ENCODE measurements around the gene BEND3.
"Not testable (repeated sequence)": the region's sequence is repeated elsewhere in the genome, so short reads cannot be mapped to it uniquely, and the experiment has no call there.

BEND3 gene

DNA sequence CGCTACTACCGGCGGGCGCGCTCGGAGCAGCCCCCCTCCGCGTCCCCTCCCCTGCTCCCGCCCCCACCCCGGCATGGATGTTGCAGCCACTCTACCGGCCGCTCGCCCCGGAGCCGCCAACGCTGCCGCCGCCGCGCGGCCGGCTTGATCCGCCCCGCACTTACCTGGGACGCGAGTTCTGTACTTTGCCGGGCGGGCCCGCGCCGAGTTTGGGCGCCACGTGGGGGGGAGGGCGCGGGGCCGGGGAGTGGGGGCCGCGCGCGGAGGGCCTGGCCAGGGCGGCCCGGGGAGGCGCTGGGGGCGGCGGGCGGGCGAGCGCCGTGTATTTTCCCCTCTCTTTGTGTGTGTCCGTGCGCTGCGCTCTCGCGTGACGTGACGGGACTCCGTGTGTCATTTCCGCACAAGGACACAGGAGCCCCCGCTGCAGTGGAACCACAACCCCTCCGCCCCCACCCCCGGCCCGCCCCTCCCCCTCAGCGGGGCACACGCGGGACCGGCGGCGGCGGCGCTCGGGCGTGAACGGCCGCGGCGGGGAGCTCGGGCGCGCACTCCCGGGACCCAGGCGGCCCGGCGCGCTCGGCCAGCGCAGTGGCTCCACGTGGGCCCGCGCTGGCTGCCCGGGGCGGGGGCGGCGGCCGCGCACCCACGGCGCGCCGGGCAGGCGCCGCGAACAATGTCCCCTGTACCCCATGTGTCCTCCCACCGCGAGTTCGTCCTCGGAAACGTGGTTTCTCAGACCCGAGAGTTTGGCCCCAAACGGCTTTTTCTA is at the start of gene BEND3:
TSS of gene BEND3 (minus strand) at position 590 of the 769 bp plus-strand sequence. CDS start 16,230 bp downstream, outside the sequence.
- DNase-seq, result peak; percentile 50

DNA sequence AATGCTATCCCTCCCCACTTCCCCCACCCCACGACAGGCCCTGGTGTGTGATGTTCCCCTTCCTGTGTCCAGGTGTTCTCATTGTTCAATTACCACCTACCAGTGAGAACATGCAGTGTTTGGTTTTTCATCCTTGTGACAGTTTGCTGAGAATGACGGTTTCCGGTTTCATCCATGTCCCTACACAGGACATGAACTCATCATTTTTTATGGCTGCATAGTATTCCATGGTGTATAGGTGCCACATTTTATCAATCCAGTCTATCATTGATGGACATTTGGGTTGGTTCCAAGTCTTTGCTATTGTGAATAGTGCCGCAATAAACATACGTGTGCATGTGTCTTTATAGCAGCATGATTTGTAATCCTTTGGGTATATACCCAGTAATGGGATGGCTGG is 49.0 kb upstream of the BEND3 start:
- DNase-seq, result not testable (repeated sequence)

DNA sequence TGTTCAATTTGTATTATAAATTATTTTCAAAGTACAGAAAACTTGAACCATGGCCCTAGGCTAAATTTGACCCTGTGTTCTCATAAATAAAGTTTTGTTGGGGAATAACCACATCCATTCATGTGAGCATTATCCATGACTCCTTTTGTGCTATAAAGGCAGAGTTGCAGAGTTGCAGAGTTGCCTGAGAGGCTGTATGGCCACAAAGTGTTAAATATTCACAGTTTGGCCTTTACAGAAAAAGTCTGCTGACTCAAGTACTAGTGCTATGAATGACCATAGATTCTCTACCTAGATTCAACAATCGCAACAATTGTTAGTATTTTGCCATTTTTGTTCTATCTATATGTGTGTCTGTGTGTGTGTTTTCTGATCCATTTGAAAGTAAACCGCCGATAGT is 46.2 kb upstream of the BEND3 start:
- DNase-seq, result no peak

DNA sequence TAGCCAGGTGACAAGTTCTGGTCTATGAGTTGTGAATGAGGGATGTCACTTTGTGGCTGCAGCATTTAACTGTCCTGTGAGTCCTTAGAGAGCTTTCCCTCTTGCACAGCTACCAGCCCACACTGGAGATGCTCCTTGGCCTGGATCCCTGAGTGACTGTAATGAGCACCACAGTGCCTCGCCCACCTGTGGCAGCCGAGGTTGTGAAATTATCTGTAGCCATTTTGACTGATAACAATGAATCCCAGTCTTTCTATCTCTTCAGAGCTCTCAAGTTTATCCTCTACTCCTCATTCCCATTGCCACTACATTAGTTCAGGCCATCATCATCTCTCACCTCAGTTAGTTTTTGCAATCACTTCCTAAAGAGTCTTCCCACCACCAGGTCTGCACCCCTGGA is 41.3 kb upstream of the BEND3 start:
- no peak for DNase-seq

DNA sequence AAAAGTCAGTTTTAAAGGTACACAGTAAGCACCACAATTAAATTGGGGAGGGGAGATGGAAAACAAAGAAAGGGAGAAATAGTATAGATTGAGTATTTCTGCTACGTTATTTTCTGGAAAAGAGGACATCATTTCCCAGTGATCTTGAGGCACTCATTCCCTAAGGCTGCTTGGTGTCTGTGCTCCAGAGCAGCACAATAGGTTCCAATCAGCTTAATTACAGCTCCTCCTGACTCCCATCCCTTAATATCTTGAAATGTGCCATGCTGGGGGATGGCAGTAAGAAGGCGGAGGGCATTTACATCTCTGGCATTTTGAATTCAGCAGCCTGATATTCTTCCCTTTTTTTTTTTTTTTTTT is 39.5 kb upstream of the BEND3 start:
- DNase-seq, result peak; percentile 74

DNA sequence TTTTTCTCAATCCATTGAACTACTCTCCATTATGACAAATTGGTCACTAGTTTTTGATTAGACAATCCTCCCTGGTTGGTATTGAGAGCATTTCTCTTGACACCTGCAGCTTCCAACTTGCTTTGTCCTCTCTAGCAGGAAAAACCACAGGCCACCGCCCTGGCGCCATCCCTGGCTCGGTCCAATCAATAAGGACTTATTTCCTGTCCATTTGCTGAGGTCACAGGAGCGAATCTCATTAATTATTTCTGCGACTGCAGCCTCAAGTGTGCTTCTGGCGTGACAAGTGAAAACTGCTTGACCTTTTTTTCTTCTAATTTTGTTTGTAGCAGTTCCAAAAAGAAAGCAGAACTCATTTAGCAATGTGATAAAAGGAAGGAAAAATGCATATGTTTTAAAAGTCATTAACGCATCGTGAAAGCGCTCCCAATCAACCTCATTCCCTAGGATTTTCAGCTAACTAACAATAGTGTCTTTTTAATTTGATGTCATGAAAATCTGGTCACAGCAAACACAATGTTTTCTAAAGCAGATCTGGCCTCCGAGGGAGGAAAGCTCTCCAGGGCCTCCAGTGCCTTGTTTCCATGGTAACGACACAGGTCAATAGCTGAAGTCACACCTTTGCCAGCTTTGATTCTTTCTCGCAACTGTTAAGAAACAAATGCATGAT is 39.0 kb upstream of the BEND3 start:
- peak; percentile 93 for DNase-seq

DNA sequence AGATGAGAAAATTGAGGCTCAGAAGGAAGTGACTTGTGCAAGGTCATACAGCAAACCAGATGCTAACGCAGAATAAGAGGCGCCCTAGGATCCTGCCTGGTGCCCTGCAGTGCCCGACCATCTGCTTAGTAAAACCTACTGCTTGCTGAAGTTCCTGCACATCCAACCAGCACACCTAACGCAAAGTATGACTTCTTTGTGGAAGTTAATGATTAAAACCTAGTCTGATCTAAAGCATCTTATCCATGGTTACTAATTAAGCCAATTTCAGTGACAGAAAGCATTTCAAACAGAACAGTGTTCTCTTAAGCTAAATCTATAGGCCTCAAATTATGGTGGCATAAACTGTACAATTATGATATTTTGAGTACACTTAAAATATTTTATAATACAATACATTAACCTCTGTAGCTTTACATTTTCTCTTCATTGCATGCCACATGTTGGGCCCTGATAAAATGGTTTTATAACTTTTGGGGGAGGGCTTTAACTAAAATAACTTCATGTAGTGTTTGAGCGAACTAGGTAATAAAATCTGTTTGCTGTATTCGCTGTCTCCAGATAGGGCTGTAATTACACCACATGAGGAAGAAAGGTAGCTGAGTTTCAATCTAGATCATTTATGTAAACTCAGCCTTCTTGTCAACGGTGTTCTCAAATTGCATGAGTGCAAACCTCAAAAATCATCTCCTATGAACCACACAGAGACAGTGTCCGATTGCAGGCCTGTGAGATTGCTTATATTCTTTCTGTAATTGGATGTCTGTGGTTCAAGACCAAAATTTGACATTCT is 37.5 kb upstream of the BEND3 start:
- peak; percentile 26 for DNase-seq

DNA sequence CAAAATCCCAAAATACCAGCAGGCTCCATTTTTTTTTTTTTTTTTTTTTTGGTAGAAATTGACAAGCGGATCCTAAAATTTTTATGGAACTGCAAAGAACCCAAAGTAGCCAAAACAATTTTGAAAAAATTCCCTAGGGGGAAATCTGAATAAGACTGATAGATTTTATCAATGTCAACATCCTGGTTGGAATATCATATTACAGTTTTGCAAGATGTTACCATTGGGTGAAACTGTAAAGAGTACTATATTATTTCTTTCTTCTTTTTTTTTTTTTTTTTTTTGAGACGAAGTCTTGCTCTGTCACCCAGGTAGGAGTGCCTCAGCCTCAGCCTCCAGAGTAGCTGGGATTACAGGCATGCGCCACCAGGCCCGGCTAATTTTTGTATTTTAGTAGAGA is 29.4 kb upstream of the BEND3 start:
- DNase-seq, result no peak

DNA sequence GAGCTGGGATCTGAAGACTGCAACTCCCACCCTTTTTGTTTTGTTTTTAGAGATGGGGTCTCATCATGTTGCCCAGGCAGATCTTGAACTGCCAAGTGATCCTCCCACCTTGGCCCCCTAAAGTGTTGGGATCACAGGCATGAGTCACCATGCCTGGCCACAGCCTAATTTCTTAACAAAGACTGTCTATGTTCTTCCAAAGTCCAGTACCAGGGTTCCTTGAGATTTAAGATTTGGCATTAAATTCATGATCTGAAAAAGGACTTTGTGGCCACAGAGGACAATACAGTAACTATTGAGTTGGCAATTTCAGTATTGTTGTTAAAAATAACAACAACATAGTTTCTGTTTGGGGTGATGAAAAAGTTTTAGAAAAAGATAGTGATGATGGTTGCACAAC is 28.7 kb upstream of the BEND3 start:
- no peak for DNase-seq

DNA sequence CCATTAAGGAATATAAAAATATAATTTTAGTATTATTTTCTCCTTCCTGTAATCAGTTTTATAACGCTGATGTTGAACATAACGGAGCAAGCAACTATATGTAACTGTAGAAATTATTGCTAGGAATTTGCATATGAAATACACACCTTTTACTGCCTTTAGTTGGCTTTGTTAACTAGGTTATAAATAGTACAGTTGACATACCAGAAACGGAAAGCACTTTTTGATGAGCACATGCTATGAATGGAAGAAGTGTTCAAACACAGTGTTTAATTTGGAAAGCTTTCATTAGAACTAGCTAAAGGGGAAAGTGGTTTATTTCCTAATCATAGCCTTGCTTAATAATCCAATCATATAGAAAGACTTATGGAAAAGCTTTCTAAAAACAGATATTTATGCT is 25.3 kb upstream of the BEND3 start:
- DNase-seq, result no peak

DNA sequence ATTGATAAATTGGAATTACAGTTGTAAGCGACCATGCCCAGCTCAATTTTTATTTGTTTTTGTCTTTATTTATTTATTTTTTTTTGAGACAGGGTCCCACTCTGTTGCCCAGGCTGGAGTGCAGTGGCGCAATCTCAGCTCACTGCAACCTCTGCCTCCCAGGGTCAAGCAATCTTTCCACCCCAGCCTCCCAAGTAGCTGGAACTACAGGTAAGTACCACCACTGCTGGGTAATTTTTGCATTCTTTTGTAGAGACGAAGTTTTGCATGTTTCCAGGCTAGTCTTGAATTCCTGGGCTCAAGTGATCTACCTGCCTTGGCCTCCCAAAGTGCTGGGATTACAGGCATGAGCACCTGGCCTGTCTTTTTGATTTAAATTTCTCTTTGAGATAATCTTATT is 21.0 kb upstream of the BEND3 start:
- not testable (repeated sequence) for DNase-seq

DNA sequence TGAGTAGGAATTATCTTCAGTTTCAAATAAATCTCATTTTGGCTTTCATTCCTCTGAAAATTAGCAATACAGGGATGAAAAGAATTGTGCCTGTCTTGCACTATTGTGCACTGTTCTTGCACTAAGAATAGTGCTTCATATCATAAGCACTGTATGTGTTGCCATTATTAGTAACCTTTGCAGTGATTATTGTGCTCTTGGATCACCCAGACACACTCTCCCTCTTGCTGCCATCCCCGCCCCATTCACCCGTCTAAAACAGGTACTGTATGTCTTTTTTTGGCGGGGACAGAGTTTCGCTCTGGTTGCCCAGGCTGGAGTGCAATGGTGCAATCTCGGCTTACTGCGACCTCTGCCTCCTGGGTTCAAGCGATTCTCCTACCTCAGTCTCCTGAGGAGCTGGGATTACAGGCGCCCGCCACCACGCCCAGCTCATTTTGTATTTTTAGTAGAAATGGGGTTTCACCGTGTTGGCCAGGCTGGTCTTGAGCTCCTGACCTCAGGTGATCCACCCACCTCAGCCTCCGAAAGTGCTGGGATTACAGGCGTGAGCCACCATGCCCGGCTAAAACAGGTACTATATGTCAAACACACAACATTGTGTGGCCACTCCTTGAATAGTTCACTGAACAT is 19.8 kb upstream of the BEND3 start:
- not testable (repeated sequence) for DNase-seq

DNA sequence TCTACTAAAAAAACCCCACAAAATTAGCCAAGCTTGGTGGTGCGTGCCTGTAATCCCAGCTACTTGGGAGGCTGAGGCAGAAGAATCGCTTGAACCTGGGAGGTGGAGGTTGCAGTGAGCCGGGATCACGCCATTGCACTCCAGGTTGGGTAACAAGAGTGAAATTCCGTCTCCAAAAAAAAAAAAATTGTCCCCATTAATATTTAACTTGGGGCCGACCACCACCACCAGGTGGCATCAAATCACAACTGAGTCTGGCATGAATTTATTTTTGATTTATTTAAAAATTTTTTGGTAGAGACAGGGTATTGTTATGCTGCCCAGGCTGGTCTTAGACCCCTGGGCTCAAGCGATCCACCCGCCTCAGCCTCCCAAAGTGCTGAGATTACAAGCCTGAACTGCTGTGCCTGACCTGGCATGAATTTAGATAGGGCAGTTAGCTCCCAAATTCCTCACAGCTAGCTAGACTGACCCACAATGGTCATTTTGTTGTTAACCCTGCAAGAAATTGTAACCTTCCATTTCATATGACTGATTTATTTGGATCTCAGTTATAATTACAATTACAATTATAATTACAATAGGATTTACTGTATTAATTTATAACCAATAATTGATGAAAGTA is 17.1 kb upstream of the BEND3 start:
- peak; percentile 53 for DNase-seq

DNA sequence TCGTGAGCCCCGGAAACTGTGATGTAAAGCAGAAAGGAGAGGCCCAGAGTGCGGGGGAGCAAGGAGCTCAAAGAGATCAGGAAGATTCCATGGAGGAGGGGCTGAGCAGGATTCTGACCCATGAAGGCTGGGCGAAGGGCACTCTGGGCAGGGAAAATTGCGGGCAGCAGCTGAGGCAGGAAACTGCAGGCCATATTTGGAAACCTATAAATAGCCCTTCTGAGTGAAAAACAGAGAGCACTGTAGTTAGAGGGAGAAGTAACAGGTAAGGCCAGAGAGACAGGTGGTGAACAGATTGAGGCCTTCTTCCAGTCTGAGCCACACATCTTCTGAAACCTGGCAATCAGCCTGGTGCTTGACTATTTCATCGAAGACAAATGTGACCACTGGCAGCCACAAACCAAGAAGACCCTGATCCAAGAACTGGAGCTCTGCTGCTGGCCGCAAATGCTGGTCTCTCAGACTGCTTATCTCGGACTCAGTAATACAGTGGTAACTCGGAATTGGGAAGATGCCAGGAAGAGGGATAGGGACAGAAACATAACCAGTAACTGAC is 14.1 kb upstream of the BEND3 start:
- DNase-seq, result no peak

DNA sequence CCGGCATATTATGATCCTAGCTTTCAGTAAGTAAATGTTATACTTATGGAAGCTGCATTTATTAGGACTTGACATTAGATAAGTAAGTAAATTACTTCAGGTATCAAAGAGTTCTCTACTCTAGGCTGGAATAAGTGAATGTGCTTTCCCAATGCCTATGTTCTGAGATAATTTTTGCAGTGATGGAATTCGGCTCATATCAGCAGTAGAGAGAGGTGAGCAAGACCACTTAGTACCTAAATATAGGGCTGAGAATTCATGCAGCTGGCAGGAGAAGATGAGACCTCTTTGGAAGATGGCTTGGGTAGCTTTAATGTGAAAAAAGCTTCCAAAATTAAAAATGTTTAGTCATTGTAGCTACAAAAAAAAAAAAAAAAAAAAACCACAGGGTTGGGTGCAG is 13.3 kb upstream of the BEND3 start:
- DNase-seq, result no peak

DNA sequence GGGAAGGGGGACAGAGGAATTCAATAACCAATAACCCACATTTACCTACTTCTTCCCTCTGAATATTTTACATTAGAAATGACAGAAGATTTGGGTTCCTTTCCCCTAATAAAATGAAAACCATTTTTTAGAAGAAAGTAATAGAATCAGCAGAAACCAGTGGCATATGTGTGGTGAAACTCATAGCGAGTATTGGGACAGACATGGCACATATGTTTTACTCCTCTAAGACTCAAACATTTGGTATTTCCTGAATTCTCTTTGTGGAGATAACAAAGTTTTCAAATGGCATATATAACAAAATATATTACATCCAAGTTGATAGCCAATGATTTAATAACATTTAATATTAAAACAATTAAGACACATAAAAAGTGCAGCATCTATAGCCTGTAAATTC is 12.9 kb upstream of the BEND3 start:
- DNase-seq, result no peak

DNA sequence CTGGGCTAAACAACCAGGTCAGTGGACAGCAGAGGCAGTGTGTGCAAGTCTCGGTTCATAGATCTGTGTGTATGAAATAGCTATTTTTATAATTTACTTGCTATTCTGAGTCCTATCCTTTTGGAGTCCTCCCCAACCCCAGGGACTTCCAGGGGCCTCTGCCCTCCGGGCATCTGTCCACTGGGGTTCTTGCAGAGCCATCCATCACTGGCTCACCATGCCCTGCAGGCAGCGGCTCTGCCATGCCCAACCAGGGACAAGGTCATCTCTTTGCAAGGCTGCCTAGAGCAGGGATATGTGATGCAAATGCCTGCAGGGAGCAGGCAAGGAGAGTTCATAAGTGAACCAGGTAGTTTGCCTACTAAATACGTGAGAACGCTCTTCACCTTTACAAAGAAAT is 10.5 kb upstream of the BEND3 start:
- DNase-seq, result no peak

DNA sequence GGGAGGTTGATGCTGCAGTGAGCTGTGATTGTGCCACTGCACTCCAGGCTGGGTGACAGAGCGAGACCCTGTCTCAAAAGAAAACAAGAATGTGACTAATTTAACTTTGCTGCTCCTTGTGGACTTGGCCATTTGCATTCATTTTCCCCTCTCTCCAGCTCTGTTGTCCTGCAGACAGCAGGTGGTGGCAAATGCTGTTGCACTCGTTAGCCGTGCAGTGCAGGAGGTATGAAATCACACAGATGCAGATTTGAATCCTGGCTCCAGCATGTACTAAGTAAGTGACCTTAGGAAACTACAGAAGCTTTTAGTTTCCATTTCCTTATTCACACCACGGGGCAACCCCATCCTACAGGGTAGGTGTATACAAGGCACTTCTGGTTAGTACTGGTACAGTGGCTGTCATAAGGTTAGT is 9.6 kb upstream of the BEND3 start:
- DNase-seq, result no peak

DNA sequence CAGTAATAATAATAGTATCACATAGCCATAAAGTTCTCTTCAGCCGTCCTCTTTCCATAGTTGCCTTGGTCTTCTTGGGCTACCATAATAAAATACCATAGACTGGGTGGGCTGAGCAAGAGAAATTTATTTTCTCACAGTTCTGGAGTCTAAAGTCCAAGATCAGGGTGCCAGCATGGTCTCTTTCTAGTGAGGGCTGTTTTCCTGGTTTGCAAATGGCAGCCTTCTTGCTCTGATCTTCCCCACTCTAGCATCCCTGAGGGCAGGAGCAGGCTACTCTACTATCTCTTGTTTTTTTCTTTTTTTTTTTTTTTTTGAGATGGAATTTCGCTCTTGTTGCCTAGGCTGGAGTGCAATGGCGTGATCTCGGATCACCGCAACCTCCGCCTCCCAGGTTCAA is 8.2 kb upstream of the BEND3 start:
- no peak for DNase-seq

DNA sequence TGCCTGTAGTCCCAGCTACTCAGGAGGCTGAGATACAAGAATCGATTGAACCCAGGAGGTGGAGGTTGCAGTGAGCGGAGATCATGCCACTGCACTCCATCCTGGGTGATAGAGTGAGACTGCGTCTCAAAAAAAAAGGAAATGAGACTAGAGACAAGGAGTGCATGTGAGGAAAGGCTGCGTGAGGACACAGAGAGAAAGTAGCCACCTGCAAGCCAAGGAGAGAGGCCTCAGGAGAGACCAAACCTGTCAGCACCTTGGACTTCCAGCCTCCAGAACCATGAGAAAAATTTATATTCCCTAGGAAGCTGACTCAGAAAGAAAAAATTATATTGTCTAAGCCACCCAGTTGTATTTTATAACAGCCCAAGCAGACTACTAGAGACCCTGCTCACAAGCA is 7.4 kb upstream of the BEND3 start:
- DNase-seq, result no peak

DNA sequence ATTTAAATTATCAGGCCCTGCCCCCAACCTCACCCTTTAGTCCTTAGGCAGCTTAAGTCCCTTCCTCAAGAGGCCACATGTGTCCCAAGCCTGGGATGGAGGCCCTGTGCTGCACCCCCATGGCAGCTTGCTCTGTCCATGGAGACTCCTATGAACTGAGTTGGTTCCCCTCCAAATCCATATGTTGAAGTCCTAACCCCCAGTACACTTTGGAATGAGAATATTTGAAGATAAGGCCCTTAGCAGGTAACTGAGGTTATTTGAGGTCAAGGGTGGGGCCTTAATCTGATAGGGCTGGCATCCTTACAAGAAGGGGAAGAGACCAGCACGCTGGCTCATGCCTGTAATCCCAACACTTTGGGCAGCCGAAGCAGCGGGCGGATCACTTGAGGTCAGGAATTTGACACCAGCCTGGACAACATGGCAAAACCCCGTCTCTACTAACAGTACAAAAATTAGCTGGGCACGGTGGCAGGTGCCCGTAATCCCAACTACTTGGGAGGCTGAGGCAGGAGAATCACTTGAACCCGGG is 6.7 kb upstream of the BEND3 start:
- DNase-seq, result no peak

DNA sequence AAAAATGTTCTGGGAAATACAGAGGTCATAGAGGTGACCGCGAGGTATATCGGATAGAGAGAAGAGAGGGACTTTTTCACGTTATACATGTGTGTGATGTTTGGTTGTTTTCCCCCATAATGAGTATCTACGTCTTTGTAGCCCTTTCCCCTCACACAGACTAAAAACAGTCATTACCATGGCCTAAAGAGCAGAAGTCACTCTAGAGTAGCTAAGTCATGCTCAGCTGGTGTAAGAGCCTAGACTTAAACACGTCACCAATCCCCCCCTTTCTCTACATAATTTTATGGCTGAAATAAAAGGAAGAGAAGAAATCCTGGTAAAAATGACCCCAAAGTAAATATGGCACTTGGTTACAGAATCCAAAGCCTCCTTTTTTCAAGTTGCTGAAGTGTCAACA is 6.0 kb upstream of the BEND3 start:
- DNase-seq, result no peak
